Measurements from ENCODE around the gene FBLN2.
"Not testable (repeated sequence)": the region's sequence is repeated elsewhere in the genome, so short reads cannot be mapped to it uniquely, and the experiment has no call there.

The FBLN2 gene

DNA sequence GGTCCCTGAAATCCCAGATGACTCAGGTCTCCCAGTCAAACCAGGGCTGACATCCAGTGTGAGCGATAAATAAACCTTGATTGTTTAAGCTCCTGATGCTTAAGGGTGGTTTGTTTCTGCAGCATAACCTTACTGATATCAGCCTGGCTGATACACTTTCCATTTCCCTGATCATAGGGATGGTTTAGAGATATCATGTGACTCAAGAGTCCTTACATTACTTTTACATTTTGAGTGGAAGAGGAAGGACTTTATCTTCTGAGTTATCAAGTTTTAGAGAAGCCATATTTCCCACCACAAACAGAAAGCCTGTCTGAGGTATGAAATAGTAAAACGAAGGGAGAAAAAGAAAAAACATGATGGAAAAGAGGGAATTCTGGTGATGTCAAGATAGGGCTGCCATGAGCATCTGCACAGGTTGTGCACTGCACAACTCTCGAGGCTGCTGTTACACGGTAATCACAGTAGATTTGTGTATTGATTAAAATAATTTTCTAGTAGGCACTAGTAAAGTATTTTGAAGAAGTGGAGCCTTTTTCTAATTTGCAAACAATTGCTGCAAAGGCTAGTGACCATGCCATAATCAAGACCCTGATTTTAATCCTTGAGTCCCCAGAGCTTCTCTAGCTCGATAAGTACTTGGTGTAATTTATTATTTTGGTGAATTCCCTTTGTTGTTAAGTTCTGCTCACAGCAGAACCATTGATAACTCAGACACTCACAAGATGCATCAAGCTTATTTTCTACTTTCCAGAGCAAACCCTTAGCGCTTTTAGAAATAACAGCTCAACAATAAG lies 34.1 kb upstream of the FBLN2 start:
- no peak for DNase-seq

DNA sequence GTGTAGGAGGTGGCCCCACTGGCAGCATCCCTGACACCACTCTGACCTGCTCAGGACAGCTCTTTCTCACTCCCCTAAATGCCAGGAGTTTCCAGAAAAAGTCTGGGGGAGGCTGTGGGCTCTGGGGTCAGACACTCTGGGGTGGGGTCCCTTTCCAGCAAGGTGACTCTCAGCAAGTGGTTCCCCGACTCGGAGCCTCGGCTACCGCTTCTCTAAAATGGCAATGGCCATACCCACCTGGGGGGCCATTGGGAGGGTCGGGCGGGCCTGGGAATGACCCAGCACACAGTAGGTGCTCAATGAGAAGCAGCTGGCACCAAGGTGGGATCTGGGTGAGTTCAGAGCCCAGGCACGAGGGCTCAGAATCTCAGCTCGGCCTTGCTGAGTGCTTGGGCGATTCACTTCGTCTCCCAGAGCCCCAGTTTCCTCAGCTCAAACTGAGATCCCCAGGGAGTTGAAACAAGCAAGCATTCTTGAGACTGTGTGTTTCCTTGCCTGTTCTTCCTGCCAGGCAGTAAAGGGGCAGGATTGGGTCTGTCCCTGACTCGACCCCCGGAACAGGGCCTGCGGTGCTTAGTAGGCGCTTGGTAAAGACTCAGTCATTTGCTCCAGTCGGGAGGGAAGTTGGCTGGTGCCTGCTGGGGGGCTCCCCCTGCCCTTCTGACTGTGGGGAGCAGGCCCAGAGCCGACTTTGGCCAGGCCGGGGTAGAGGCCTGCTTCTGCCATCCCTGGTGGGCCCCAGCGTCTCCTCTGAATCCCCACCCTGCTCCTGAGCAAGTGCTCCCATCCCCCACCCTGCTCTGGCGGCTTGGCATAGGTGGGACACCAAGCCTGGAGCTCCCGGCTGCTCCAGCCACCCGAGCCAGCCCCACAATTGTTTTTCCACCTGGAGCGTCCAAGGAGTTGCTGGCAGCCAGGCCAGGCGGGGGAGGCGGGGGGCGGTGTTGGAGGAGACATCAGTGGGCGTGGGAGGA lies 32.9 kb upstream of the FBLN2 start:
- DNase-seq, result no peak

DNA sequence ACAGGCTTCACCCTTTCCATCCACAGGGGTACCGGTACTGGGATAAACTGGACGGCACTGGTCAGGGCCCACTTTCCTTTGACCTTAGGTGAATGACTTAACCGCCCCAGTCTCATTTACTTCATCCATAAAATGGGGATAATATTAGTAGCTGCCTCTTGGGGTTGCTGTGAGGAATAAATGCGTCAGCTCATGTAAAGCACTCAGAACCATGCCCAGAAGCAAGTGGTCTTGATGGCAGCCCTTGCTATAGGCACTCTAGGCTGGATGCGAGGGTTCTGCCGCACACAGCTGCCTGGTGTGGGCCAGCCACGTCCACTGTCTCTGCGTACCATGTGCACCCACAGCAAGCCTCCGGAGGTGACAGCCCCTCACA lies 32.2 kb upstream of the FBLN2 start:
- DNase-seq, result no peak

DNA sequence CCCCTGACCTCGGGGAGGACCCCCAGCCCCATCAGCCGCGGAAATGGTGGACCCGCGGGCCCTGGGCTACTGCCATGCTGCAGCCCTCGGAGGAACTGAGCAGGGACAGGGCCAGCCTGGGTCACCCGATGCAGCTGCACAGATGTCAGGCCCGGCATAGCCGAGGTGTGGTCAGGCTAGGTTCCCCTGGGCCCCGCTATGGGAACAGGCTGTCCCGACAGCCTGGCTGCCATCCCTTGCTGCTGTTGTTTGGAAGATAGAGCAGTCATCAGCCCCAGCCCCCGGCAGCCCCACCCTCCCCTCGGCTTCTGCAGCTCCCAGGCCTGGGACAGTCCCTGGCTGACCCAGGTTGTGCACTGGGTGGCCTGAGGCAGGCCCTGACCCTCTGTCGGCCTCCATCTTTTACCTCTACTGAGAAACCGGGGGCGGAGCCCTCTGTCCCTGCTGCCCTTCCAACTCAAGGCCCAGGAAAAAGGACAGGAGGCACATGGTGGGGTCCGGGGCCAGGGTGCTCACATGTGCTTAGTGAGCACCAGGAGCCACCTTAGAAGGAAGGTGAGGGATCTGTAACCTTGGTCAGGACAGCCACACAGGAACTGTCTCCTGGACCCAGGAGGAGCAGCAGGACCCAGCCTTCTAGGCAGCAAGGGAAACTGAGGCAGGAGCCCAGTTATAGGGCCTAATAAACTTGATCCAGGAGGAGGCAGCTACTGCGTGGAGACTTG lies 31.5 kb upstream of the FBLN2 start:
- DNase-seq, result no peak

DNA sequence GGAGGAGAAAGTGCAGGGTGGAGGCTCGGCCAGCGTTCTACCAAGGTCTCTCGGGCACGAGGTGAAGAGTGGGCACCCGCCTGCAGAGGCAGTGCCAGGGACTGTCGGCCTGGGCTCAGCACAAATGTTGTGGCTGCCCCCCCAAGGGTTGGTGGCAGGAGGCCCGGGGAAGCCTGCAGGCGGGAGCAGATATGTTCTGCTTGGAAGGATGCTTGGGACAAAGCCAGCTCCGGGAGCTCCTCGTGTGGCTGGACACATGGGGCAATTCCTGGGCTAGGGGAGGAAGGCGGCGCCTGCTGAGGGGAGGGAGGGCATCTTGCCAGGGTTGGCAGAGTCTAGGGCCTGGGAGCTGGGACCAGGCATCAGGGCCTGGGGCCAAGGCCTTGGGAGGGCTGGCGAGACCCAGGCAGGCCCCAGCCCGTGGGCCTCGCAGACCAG lies 30.4 kb upstream of the FBLN2 start:
- no peak for DNase-seq

DNA sequence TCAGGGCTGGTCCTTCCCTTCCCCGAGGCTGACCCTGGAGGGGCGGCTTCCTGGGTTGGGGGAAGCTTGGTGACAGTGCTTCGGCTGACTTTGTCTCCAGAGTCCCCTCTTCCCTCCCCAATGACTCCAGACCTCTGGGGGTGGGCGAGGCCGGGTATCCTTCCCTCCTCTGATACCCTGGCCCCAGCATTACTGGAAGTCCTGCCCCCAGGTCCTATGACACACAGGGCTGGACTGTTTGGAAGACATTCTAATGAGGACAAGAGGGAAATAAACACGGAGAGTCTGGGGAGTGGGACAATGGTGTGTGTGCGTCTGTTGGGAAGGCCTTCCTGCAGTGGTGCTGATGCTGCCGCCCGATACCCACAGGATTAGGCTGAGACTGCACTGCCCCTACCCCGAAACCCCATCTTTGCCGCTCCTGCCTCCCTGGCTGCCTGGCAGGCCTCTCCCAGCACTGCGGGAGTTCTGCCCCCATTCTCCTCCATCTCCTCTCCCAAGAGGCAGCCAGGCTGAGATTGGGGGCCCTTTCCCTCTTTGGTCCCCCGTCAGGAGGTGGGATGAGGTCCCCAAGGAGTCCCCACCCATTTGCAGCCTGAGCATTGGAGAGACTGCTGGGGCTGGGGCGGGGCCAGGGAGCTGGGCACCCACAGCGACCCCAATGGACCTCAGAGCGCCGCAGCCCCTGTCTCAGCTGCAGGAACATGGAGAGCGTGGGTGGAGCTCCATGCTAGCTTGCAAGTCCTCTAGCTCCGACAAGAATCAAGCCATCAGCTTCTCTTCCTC lies 29.7 kb upstream of the FBLN2 start:
- no peak for DNase-seq

DNA sequence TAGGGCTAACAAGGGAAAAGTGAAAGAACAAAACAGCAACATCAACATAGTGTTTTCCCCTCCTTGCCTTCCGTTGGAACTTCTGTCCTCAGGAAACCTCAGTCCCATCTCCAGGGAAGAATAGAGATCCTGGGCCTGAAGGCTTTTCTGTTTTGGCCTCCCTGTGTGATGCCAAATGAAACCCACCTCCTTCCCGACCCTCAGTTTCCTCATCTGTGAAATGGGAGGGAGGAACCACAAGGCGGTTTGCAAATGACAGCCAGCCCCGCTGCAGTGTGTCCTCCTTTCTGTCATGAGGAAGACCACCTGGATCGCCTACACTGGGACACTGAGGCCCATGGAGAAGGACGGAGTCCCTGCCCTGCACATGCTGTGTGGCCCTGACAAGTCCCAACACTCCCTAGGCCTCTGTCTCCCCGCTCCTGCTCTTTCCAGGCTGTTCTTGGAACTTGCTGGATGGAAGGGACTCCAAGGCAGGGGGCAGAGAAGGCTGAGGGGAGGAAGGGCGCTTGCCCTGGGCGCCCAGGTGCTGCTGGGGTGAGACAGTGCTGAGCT lies 28.5 kb upstream of the FBLN2 start:
- no peak for DNase-seq

DNA sequence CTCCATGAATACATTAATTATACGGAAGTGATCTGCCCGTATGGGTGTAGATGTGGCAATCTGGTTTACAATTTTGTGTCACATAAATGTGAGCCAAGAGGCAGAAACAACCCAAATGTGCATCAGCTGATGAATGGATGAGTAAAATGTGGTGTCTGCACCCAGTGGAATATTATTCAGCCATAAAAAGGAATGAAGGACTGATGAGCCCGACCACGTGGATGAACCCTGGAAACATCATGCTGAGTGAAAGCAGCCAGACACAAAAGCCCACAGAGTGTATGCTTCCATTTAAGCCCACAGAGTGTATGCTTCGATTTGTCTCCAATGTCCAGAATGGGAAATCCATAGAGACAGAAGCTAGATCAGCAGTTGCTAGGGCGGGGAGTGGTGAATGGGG lies 27.6 kb upstream of the FBLN2 start:
- no peak for DNase-seq

DNA sequence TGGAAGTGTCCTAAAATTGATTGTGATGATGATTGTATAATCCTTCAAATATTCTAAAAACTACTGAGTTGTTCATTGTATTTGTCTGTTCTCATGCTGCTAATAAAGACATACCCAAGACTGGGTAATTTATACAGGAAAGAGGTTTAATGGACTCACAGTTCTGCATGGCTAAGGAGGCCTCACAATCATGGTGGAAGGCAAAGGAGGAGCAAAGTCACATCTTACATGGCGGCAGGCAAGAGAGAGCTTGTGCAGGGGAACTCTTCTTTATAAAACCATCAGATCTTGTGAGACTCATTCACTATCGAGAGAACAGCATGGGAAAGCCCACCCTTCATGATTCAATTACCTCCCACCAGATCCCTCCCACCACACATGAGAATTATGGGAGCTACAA lies 27.2 kb upstream of the FBLN2 start:
- not testable (repeated sequence) for DNase-seq

DNA sequence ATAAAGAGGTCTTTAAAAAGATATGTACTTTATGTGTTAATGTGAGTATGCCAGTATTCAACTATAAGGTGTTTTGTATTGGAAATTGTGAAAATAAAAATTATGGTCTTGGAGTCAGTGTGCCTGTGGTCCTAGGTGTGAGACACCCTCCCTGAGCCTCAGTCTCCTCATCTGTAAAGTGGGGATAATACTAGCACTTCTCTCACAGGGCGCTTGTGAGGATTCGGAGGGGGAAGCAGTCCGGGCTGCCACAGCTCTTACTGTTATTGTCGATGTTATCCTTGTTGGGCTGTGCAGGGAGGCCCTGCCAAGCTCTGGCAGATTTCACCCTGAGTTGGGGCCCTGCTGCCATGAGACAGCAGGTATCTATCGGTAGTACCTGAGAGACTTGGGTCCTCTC lies 26.7 kb upstream of the FBLN2 start:
- DNase-seq, result no peak

DNA sequence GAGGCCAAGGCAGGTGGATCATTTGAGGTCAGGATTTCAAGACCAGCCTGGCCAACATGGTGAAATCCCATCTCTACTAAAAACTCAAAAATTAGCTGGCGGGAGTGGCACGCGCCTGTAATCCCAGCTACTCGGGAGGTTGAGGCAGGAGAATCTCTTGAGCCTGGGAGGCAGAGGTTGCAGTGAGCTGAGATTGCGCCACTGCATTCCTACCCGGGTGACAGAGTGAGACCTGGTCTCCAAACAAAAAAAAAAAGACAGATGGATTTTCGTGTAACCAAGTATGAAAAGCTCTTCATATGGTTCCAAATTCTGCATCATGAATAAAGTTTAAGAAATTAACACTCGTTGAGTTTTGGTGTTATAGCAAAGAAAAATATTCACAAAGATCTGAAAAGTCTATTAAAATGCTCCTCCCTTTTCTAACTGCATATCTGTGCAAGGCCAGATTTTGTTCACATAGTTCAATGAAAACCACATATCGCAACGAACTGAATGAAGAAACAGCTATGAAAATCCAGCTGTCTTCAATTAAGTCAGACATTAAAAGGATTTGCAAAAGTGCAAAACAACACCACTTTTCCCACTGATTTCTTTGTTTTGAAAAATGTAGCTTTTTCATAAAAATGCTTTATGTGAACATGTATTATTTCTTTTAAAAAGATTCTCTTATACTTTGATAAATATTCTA lies 23.8 kb upstream of the FBLN2 start:
- DNase-seq, result no peak

DNA sequence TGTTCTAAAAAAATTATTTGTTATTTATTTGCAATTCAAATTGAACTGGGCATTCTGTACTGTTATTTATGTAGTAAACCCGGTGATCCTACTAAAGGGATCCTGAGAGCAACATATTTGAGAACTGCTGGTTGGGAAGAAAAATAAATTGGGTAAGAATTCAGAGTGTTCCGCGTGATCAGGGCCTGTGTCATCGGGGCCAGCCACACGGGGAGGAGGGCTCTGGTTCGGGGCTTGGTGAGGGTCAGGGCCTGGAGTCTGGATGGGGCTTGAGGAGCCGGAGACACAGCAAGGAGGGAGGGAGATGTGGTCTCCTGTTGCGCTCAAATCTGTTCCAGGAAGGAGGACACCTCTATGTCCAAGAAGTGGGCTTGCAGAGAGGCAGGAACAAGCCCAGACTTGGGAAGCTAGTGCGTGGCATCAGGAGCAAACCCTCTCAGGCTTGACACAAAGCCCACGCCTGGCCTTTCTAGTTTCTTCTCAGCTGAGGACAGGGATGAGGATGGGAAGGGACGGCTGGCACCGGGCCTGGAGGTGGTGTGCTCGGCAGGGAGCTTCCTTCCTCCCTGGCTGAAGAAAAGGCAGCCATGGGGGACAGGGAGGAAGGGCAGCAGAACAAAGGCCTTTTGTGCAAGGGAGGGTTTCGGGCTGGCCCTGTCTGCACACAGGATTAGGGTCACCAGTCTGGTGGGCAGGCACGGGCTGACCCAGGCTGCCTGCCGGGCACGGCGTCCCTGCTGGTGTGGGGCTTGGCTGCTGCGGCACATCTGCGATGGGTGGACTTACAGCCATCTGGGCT lies 22.9 kb upstream of the FBLN2 start:
- DNase-seq, result no peak

DNA sequence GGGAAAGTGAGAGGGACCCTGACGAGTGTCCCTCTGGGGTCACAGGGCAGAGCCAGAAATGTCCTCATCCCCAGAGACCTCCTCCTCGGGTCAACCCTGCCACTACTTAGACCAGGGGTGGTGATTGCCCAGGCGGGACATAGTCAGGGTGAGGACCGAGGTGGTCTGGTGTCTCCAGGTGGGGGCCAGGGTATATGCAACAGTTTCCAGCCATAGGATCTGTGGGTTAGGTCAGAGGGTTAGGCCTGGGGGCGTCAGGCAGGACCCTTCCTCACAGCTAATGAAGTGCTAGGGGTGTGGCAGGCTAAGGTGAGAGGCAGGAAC lies 22.3 kb upstream of the FBLN2 start:
- DNase-seq, result no peak

DNA sequence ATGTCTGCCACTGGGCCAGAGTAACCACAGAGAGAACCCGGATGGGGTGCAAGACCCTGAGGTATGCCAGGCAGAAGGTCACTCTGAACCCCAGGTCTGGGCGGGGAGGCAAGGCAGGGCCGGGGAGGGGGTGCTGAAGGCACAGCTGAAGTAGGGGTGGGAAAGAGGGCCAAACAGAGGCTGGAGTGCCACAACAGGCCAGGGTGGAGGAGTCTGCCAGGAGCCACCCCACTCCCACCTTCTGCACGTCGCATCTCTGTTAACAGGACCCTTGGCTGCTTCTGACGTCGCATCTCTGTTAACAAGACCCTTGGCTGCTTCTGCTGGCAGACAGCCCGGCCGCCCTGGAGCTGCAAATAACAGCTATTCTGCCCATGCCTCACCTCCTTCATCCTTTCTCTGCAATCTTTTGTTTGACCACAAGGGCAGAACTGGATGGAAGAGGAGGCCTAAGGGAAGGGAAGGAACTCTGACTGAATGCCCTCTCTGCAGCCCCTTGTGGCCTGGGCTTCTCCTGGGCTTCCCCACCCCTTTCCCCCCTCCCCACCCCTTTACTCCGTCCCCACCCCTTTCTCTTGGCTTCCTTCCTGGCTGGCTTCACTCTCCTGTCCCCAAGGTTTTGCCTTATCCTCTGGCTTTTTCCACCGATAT lies 20.6 kb upstream of the FBLN2 start:
- no peak for DNase-seq

DNA sequence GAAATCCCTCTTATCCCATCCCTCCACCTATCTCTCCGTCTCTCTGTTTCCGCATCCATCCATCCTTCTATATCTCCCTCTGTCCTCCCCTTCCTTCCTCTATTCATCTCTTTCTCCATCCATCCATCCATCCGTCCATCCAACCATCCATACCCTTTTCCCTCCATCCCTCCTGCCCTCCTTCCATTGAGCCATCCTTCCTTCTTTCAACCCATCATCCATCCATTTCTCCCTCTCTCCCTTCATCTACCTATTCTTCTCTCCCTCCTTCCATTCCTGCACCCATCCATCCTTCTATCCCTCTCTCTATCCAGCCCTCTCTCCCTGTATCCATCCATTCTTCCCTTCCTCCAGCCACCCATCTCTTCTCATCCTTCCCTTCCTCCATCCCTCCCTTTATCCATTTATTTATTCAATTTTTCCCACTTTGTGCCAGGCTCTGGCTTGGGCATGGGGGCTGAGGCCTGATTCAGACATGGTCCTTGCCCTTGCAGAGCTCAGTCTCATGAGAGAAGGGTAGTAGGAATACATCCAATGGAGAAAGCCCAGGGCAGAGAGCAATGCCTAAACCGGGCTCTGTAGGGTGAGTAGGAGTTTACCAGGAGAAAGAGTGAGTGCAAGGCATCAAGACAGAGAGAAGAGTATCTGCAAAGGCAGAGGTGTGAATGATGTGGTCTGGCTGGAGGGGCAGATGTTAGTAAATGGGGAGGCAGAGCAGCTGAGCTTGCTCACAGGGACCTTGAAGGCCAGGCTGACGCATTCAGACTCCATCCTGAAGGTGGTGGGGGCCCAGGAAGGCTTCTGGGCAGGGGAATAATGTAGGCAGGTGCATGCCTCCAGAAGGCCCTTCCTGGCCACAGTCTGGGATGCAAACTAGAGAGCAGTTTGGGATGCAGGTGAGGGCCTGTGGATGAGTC lies 19.5 kb upstream of the FBLN2 start:
- DNase-seq, result no peak

DNA sequence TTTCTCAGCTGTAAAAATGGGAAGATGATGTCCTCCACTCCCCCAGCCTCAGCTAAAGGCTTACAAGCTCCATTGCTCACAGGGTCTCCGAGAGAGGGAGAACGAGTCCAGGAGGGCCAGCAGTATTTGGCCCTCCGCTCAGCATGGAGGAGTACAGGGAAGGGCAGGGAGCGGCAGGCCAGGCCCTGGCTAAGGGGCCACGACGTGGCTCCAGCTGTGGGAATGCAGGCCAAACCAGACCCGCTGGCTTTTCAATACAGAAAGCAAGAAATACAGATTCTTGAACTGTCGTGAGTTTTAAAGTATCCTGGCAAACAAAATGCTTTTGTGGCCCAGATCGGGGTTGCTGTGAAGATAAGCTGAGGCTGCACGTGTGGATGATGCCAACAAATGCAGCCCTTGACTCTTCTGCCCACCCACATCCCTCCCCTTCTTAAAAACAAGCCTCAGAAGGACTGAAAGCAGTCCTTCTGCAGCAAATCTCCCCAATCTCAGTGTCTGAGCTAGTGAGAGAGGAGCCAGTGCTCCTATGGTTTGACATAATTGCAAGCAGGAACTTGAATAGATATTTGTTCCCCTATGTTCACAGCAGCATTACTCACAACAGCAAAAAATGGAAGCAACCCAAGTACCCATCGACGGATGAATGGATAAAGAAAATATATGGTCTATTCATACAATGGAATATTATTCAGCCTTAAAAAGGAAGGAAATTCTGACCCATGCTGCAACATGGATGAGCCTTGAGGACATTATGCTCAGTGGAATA lies 18.5 kb upstream of the FBLN2 start:
- no peak for DNase-seq

DNA sequence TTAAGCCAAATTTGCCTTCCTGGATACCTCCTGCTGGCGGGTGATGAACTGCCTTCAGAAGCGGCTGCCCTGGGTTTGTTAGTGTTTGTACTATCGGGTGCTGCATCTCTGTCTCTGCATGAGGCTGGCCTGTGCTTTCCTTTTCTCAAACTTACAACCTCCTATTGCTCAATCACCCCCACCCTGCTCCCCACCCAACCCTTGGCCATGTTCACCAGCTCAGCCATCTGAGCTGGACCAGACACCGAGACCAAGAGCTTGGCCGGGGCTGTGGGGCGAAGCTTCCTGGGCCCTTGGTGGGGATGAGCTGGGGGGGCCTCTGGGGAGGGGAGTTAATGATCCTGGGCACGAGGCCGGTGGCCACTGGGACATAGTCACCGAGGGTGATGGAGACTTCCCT lies 16.8 kb upstream of the FBLN2 start:
- no peak for DNase-seq

DNA sequence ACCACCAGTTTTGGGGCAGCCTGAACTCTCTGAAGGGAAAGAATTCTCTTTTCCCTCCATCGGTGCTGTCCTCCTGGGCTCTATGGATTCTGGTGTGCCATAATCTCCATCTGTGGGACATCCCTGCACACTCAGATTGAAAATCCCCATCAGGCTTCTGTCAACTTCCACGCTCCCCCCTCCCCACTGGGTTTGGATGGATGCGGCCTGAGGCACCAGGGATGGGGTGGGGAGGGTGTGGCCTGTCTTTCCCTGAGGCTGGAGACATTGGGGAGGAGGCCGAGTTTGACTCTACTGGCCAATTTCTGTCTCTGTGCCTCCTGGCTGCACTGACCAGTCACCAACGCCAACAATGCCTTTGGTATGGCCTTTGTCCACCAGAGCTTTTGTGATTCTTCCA lies 16.3 kb upstream of the FBLN2 start:
- DNase-seq, result no peak
